Naive thymus-derived CD4-positive, alpha-beta T cell (primary cell): ENCODE results near the gene AQP1. TPM values are rescaled to one million over a fixed set of nuclear protein-coding genes. Genes with fewer than 3 reads are reported as not detected.
A peak's percentile ranks its signal among the peaks of the same experiment; 100 is the strongest.

Experiments used
- ATAC-seq: fragments of 150-1000 bp; cut with Tn5 transposase; 2 replicates; pipeline ENCODE4 v1.10.0; 2021; ENCODE audit warnings: mild to moderate bottlenecking, moderate library complexity
- CTCF ChIA-PET: fragments of 350-600 bp; sonication (Branson Sonifier 250); formaldehyde crosslinking; loops from one replicate; lab custom pipeline; 2021; ENCODE audit warnings: antibody characterized with exemption; lab: Charles Lee
- POLR2A ChIA-PET: fragments of 350-600 bp; sonication (Branson Sonifier 250); formaldehyde crosslinking; loops from one replicate; lab custom pipeline; 2021; ENCODE audit warnings: antibody characterized with exemption, inconsistent platforms; lab: Charles Lee
- DNase-seq, 9 donors: peaks; one replicate each; pipeline versions ENCODE4 v3.0.0 to v3.0.0-alpha.2; 2020 to 2022; ENCODE audit warnings: mixed read lengths in 1 of 9
- H3K27ac ChIP-seq: one replicate; pipeline ENCODE4 v1.7.0; 2013; ENCODE audit warnings: mild to moderate bottlenecking, low read depth, low read length, moderate library complexity
- H3K27me3 ChIP-seq, 2 donors: one replicate each; pipeline ENCODE4 v1.7.0; 2013; ENCODE audit warnings: low read length in 2 of 2, mild to moderate bottlenecking in 2 of 2, moderate library complexity in 2 of 2; ENCODE audit not compliant: control insufficient read depth in 2 of 2, insufficient read depth in 2 of 2
- H3K36me3 ChIP-seq, 3 experiments: 1 replicate in 2 of 3; 2 replicates in 1 of 3; pipeline ENCODE4 v1.7.0; 2013; ENCODE audit warnings: low read length in 3 of 3, mild to moderate bottlenecking in 3 of 3, moderate library complexity in 1 of 3; ENCODE audit not compliant: insufficient read depth in 3 of 3, control insufficient read depth in 2 of 3
- H3K4me1 ChIP-seq, 2 donors: one replicate each; pipeline ENCODE4 v1.7.0; 2013; ENCODE audit warnings: low read length in 2 of 2, mild to moderate bottlenecking in 2 of 2, moderate library complexity in 1 of 2; ENCODE audit not compliant: control insufficient read depth in 2 of 2, insufficient read depth in 2 of 2
- H3K4me3 ChIP-seq: 2 replicates; pipeline ENCODE4 v1.7.0; 2013; ENCODE audit warnings: mild to moderate bottlenecking, low read length
- H3K9me3 ChIP-seq, 3 experiments: 1 replicate in 2 of 3; 2 replicates in 1 of 3; pipeline ENCODE4 v1.7.0; 2013; ENCODE audit warnings: low read length in 3 of 3; ENCODE audit not compliant: control insufficient read depth in 2 of 3
- H3K27ac Mint-ChIP-seq, 9 donors: one replicate each; pipeline ENCODE4 v1.8.0; 2020 to 2022; ENCODE audit warnings: mixed read lengths in 9 of 9, mild to moderate bottlenecking in 8 of 9, moderate library complexity in 5 of 9, inconsistent platforms in 2 of 9
- H3K27me3 Mint-ChIP-seq, 5 donors: one replicate each; pipeline ENCODE4 v1.8.0; 2021 to 2022; ENCODE audit warnings: mixed read lengths in 5 of 5, mild to moderate bottlenecking in 1 of 5
- H3K36me3 Mint-ChIP-seq, 5 donors: one replicate each; pipeline ENCODE4 v1.8.0; 2020 to 2022; ENCODE audit warnings: mixed read lengths in 5 of 5, mild to moderate bottlenecking in 3 of 5, inconsistent platforms in 1 of 5
- H3K4me1 Mint-ChIP-seq, 7 donors: one replicate each; pipeline ENCODE4 v1.8.0; 2020 to 2022; ENCODE audit warnings: mixed read lengths in 7 of 7, mild to moderate bottlenecking in 3 of 7, inconsistent platforms in 1 of 7
- H3K4me3 Mint-ChIP-seq, 10 donors: one replicate each; pipeline ENCODE4 v1.8.0; 2020 to 2022; ENCODE audit warnings: mild to moderate bottlenecking in 10 of 10, mixed read lengths in 10 of 10, moderate library complexity in 6 of 10, inconsistent platforms in 2 of 10
- H3K9me3 Mint-ChIP-seq, 11 donors: one replicate each; pipeline ENCODE4 v1.8.0; 2020 to 2022; ENCODE audit warnings: mixed read lengths in 11 of 11, mild to moderate bottlenecking in 4 of 11, inconsistent platforms in 1 of 11, moderate library complexity in 1 of 11
- intact Hi-C, 2 donors: fragments of 100-400 bp; cut with micrococcal nuclease; formaldehyde crosslinking; loops; one replicate each; pipeline ENCODE4 v1.15.1; 2023
- polyA plus RNA-seq, 2 donors: library from polyadenylated mRNA; unstranded; fragments of 300-500 nt; fragmentation: Illumina TruSeq; gene quantifications; one replicate each; pipeline ENCODE4 v1.2.3, GENCODE V29; 2021
- total RNA-seq, 6 experiments: library from RNA in 5 of 6; stranded (reverse) in 5 of 6; gene quantifications; 1 replicate in 5 of 6; 2 replicates in 1 of 6; pipeline ENCODE4 v1.2.3 and lab custom pipeline; 2021 to 2026

The AQP1 gene
- total and polyA plus RNA-seq, 7 experiments from 2014 or later, result 0.12 to 0.37 (median 0.16) TPM; not detected in 3

- Mint-ChIP-seq H3K27ac (no peak overlapping the region), H3K4me3 (no peak overlapping the region), H3K4me1 (no peaks in the 10 kb centered on the region), H3K36me3 (peaks cover 0 to 13% (median 3%) of the 10 kb centered on the region in 5 donors), H3K9me3 (peaks cover 0 to 20% (median 4%) of the 10 kb centered on the region in 11 donors), H3K27me3 (peaks cover 0 to 11% (median 0%) of the 10 kb centered on the region in 5 donors)
- Histone ChIP-seq H3K4me1 (no peaks in the 10 kb centered on the region), H3K9me3 (no peaks in the 10 kb centered on the region), H3K27me3 (no peaks in the 10 kb centered on the region), H3K4me3 (no peak overlapping the region), H3K27ac (no peak overlapping the region), H3K36me3 (no peaks in the 10 kb centered on the region)
- ATAC-seq (no peak), DNase-seq (no peak)
- ChIA-PET POLR2A (no interaction called here), CTCF (no interaction called here)
- intact Hi-C loops, result no loop called here
These were observed 17.6 kb upstream of the AQP1 start for GRCh38 chr7:30894009-30894408.

- DNase-seq (no peak), ATAC-seq (peak; percentile 16)
- CTCF ChIA-PET, result no interaction called here
- Mint-ChIP-seq H3K27me3 (peaks cover 0 to 11% (median 0%) of the 10 kb centered on the region in 5 donors), H3K4me3 (no peak overlapping the region), H3K4me1 (no peaks in the 10 kb centered on the region), H3K9me3 (peaks cover 0 to 19% (median 4%) of the 10 kb centered on the region in 11 donors), H3K27ac (no peak overlapping the region), H3K36me3 (peaks cover 0 to 12% (median 3%) of the 10 kb centered on the region in 5 donors)
- intact Hi-C loops, result no loop called here
- H3K27ac ChIP-seq, result no peak overlapping the region
- H3K36me3 ChIP-seq, result no peaks in the 10 kb centered on the region
- H3K4me1 ChIP-seq, result no peaks in the 10 kb centered on the region
- no peaks in the 10 kb centered on the region for H3K9me3 ChIP-seq
- no peak overlapping the region for H3K4me3 ChIP-seq
- no peaks in the 10 kb centered on the region for H3K27me3 ChIP-seq
- POLR2A ChIA-PET, result no interaction called here
These were observed 16.6 kb upstream of the AQP1 start for GRCh38 chr7:30894866-30895605.

DNA sequence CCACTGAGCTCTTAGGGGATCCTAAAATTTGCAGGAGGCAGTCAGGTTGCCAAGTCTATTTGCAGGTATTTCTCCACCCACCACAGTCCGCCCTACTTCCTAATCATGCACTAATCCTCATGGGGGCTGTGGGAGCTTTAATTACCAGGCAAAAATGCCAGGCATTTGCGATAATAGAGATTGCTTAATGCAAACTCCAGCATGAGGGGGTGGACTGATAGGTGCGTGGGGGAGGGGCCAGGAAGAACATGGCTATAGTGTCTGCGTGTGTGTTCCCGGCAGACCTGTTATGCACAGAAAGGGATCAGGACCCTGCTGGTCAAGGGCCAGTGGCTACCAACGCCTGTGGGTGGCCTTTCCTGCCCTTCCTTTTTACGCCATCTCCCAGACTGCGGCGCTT lies 15.6 kb upstream of the AQP1 start:
- Mint-ChIP-seq H3K36me3 (peaks cover 0 to 5% (median 0%) of the 10 kb centered on the region in 5 donors), H3K4me3 (no peak overlapping the region), H3K27me3 (peaks cover 0 to 11% (median 0%) of the 10 kb centered on the region in 5 donors), H3K9me3 (peaks cover 0 to 9% (median 1%) of the 10 kb centered on the region in 11 donors), H3K27ac (no peak overlapping the region), H3K4me1 (no peaks in the 10 kb centered on the region)
- H3K4me3 ChIP-seq, result no peak overlapping the region
- DNase-seq (no peak), ATAC-seq (no peak)
- H3K27ac ChIP-seq, result no peak overlapping the region
- ChIA-PET CTCF (no interaction called here), POLR2A (no interaction called here)
- no peaks in the 10 kb centered on the region for H3K27me3 ChIP-seq
- intact Hi-C loops, result no loop called here
- no peaks in the 10 kb centered on the region for H3K9me3 ChIP-seq
- H3K4me1 ChIP-seq, result no peaks in the 10 kb centered on the region
- H3K36me3 ChIP-seq, result no peaks in the 10 kb centered on the region

DNA sequence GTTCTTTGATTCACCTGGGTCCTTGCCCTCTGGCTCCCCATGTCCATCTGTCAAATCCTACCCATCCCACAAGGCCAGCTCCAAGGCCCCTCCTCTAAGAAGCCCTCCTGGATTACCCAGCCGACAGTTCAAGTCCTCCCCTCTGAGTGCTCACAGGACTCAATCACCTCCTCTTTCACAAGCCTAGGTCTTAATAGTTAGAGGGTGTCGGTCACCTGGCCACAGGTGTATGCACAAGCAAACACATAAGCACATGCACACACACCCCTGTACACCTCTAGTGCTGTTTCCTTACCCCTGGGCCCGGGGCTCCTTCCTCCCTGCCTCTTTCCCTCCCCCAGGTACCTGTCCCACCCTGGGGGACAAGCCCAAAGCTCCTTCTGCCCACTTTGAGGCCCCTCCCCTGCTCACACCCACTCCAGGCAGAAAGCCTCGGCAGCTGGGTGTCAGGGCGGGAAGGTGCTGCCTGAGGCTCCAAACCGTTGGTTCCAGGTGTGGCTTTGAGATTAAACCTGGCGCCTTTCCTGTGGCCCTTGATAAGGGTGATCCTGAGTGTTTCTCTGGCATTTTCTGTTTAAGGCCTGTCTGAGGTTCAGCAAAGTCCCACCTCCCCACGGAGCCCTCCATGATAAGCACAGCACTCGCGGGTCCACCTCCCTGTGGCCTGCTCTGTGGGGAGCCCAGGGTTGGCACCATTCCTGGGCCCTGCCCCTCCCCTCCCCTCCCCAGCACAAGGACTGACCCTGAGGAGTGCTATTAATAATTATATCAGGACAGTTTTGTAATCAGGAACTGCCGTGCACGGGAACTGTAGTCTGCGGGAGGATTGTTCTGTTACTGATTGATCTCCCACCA lies 14.6 kb upstream of the AQP1 start:
- intact Hi-C loops, result no loop called here
- H3K27ac ChIP-seq, result no peak overlapping the region
- no peaks in the 10 kb centered on the region for H3K4me1 ChIP-seq
- ATAC-seq (no peak), DNase-seq (no peak)
- H3K4me3 Mint-ChIP-seq, result no peak overlapping the region
- no peaks in the 10 kb centered on the region for H3K9me3 ChIP-seq
- no peaks in the 10 kb centered on the region for H3K27me3 ChIP-seq
- peaks cover 0 to 4% (median 0%) of the 10 kb centered on the region in 11 donors for H3K9me3 Mint-ChIP-seq
- H3K4me3 ChIP-seq, result no peak overlapping the region
- H3K27ac Mint-ChIP-seq, result no peak overlapping the region
- H3K4me1 Mint-ChIP-seq, result peaks cover 0 to 5% (median 0%) of the 10 kb centered on the region in 7 donors
- ChIA-PET POLR2A (no interaction called here), CTCF (no interaction called here)
- peaks cover 0 to 11% (median 0%) of the 10 kb centered on the region in 5 donors for H3K27me3 Mint-ChIP-seq
- H3K36me3 ChIP-seq, result no peaks in the 10 kb centered on the region
- H3K36me3 Mint-ChIP-seq, result no peaks in the 10 kb centered on the region

GRCh38 chr7:30897770-30898169 lies 13.9 kb upstream of the AQP1 start:
- peaks cover 0 to 11% (median 0%) of the 10 kb centered on the region in 5 donors for H3K27me3 Mint-ChIP-seq
- DNase-seq (no peak), ATAC-seq (no peak)
- no peak overlapping the region for H3K4me3 Mint-ChIP-seq
- intact Hi-C loops, result no loop called here
- POLR2A ChIA-PET, result interaction anchor here (0.7 kb wide), 1 partner anchor 30 kb away, joined by 3 read pairs; no protein-coding TSS in a partner anchor
- Histone ChIP-seq H3K27ac (no peak overlapping the region), H3K9me3 (no peaks in the 10 kb centered on the region), H3K4me1 (no peaks in the 10 kb centered on the region), H3K36me3 (no peaks in the 10 kb centered on the region), H3K4me3 (no peak overlapping the region), H3K27me3 (no peaks in the 10 kb centered on the region)
- no peak overlapping the region for H3K27ac Mint-ChIP-seq
- peaks cover 0 to 5% (median 0%) of the 10 kb centered on the region in 7 donors for H3K4me1 Mint-ChIP-seq
- H3K9me3 Mint-ChIP-seq, result no peaks in the 10 kb centered on the region
- CTCF ChIA-PET, result no interaction called here
- H3K36me3 Mint-ChIP-seq, result no peaks in the 10 kb centered on the region

GRCh38 chr7:30898411-30898810 lies 13.2 kb upstream of the AQP1 start:
- DNase-seq, result no peak
- Mint-ChIP-seq H3K36me3 (no peaks in the 10 kb centered on the region), H3K4me1 (peaks cover 0 to 5% (median 0%) of the 10 kb centered on the region in 7 donors), H3K27ac (no peak overlapping the region), H3K27me3 (peaks cover 0 to 11% (median 0%) of the 10 kb centered on the region in 5 donors), H3K9me3 (no peaks in the 10 kb centered on the region), H3K4me3 (no peak overlapping the region)
- H3K9me3 ChIP-seq, result no peaks in the 10 kb centered on the region
- CTCF ChIA-PET, result no interaction called here
- POLR2A ChIA-PET, result interaction anchor here (0.7 kb wide), 1 partner anchor 29 kb away, joined by 3 read pairs; no protein-coding TSS in a partner anchor
- no peaks in the 10 kb centered on the region for H3K4me1 ChIP-seq
- H3K4me3 ChIP-seq, result no peak overlapping the region
- no peak for ATAC-seq
- no peaks in the 10 kb centered on the region for H3K27me3 ChIP-seq
- H3K27ac ChIP-seq, result no peak overlapping the region
- H3K36me3 ChIP-seq, result no peaks in the 10 kb centered on the region
- intact Hi-C loops, result no loop called here
